CD14-positive monocyte (primary cell): ENCODE measurements around the gene CSMD2. TPM values are rescaled to one million over a fixed set of nuclear protein-coding genes. Genes with fewer than 3 reads are reported as not detected.

Experiments
- DNase-seq, 3 donors: peaks; one replicate each; pipeline ENCODE4 v3.0.0-alpha.2; 2011 to 2022
- H2AFZ ChIP-seq: 2 replicates; pipeline ENCODE4 v1.6.0; 2012; ENCODE audit warnings: mild to moderate bottlenecking, low read depth, low read length, inconsistent platforms; ENCODE audit not compliant: insufficient read depth, poor library complexity, severe bottlenecking
- H3K27ac ChIP-seq, 2 donors: 1 replicate in 1 of 2; 2 replicates in 1 of 2; pipeline ENCODE4 v1.5.1; 2012 to 2013; ENCODE audit warnings: low read length in 2 of 2, control low read depth in 1 of 2, inconsistent platforms in 1 of 2, low read depth in 1 of 2, mild to moderate bottlenecking in 1 of 2
- H3K27me3 ChIP-seq, 2 donors: one replicate each; pipeline versions ENCODE4 v1.6.0 to v1.6.1; 2011 to 2013; ENCODE audit warnings: low read length in 2 of 2; ENCODE audit not compliant: control insufficient read depth in 2 of 2, insufficient read depth in 2 of 2
- H3K36me3 ChIP-seq, 2 donors: replicated peaks in 1 of 2; 1 replicate in 1 of 2; 2 replicates in 1 of 2; pipeline versions ENCODE4 v1.5.1 to v1.6.1; 2012 to 2013; ENCODE audit warnings: low read length in 2 of 2, control low read depth in 1 of 2, inconsistent platforms in 1 of 2, mild to moderate bottlenecking in 1 of 2; ENCODE audit not compliant: insufficient read depth in 2 of 2, control insufficient read depth in 1 of 2
- H3K4me1 ChIP-seq, 2 donors: 1 replicate in 1 of 2; 2 replicates in 1 of 2; pipeline versions ENCODE4 v1.5.1 to v1.6.1; 2012 to 2013; ENCODE audit warnings: low read length in 2 of 2, control low read depth in 1 of 2, inconsistent platforms in 1 of 2, mild to moderate bottlenecking in 1 of 2, moderate library complexity in 1 of 2; ENCODE audit not compliant: insufficient read depth in 2 of 2, control insufficient read depth in 1 of 2
- H3K4me2 ChIP-seq: replicated peaks from 2 replicates; pipeline ENCODE3; 2012; ENCODE audit warnings: low read length, moderate library complexity, mild to moderate bottlenecking; ENCODE audit not compliant: poor library complexity, severe bottlenecking; ENCODE audit errors: extremely low read depth
- H3K4me3 ChIP-seq, 3 experiments: fragments of 200-600 bp in 1 of 3; sonication (generic) in 1 of 3; replicated peaks in 1 of 3; 1 replicate in 2 of 3; 2 replicates in 1 of 3; pipeline ENCODE4 v1.5.1; 2011 to 2013; ENCODE audit warnings: low read length in 3 of 3, mild to moderate bottlenecking in 3 of 3, control low read depth in 2 of 3, low read depth in 2 of 3, inconsistent platforms in 1 of 3, moderate library complexity in 1 of 3
- H3K79me2 ChIP-seq: 2 replicates; pipeline ENCODE4 v1.6.0; 2012; ENCODE audit warnings: mild to moderate bottlenecking, control low read depth, inconsistent platforms, low read length, moderate library complexity; ENCODE audit not compliant: insufficient read depth
- H3K9ac ChIP-seq: 2 replicates; pipeline ENCODE4 v1.6.0; 2017; ENCODE audit warnings: low read length, mild to moderate bottlenecking; ENCODE audit not compliant: insufficient read depth, poor library complexity, severe bottlenecking
- H3K9me3 ChIP-seq, 2 donors: replicated peaks in 1 of 2; 1 replicate in 1 of 2; 2 replicates in 1 of 2; pipeline versions ENCODE4 v1.5.1 to v1.6.1; 2012 to 2013; ENCODE audit warnings: low read length in 2 of 2, control low read depth in 1 of 2; ENCODE audit not compliant: control insufficient read depth in 1 of 2, insufficient read depth in 1 of 2
- H4K20me1 ChIP-seq: 2 replicates; pipeline ENCODE4 v1.6.0; 2012; ENCODE audit warnings: mild to moderate bottlenecking, low read length, control low read depth, moderate library complexity; ENCODE audit not compliant: insufficient read depth
- H3K27ac Mint-ChIP-seq, 7 donors: one replicate each; pipeline ENCODE4 v1.8.0; 2020; ENCODE audit warnings: mild to moderate bottlenecking in 7 of 7, mixed read lengths in 7 of 7, moderate library complexity in 6 of 7, inconsistent platforms in 2 of 7
- H3K27me3 Mint-ChIP-seq, 3 donors: one replicate each; pipeline ENCODE4 v1.8.0; 2021 to 2022; ENCODE audit warnings: low read depth in 3 of 3, mild to moderate bottlenecking in 3 of 3, mixed read lengths in 3 of 3, moderate library complexity in 3 of 3, inconsistent platforms in 1 of 3
- H3K36me3 Mint-ChIP-seq, 2 donors: one replicate each; pipeline ENCODE4 v1.8.0; 2020; ENCODE audit warnings: mixed read lengths in 2 of 2, inconsistent platforms in 1 of 2, mild to moderate bottlenecking in 1 of 2
- H3K4me1 Mint-ChIP-seq: one replicate; pipeline ENCODE4 v1.8.0; 2020; ENCODE audit warnings: mild to moderate bottlenecking, mixed read lengths
- H3K4me3 Mint-ChIP-seq, 2 donors: one replicate each; pipeline ENCODE4 v1.8.0; 2020; ENCODE audit warnings: mild to moderate bottlenecking in 2 of 2, mixed read lengths in 2 of 2, moderate library complexity in 1 of 2
- H3K9me3 Mint-ChIP-seq, 7 donors: one replicate each; pipeline ENCODE4 v1.8.0; 2020 to 2022; ENCODE audit warnings: mixed read lengths in 7 of 7, mild to moderate bottlenecking in 6 of 7, moderate library complexity in 6 of 7, inconsistent platforms in 2 of 7
- CTCF ChIP-seq: fragments of 200-600 bp; IDR thresholded peaks from one replicate; pipeline ENCODE4 v1.8.0; 2022; ENCODE audit warnings: antibody characterized with exemption, mild to moderate bottlenecking
- WGBS: methylation state at CpG from one replicate; pipeline ENCODE4 v1.1.5; 2013; ENCODE audit warnings: missing lambda C conversion rate; ENCODE audit not compliant: insufficient coverage; 5-methylcytosine and 5-hydroxymethylcytosine counted together
- intact Hi-C, 2 donors: fragments of 100-400 bp; cut with micrococcal nuclease; formaldehyde crosslinking; loops; one replicate each; pipeline versions ENCODE4 v1.15.0 to v1.15.1; 2023
- polyA plus RNA-seq, 3 donors: library from polyadenylated mRNA; depleted of rRNA in 1 of 3; unstranded in 2 of 3; stranded (reverse) in 1 of 3; fragments of 300-500 nt in 2 of 3; fragments of >200 nt in 1 of 3; fragmentation: Illumina TruSeq in 2 of 3; gene quantifications; 1 replicate in 2 of 3; 2 replicates in 1 of 3; pipeline ENCODE4 v1.2.3, GENCODE V29; 2012 to 2021

The CSMD2 gene
- polyA plus RNA-seq, 3 donors, result 0.04 TPM; not detected in 2

- peaks cover 11 to 16% of the 10 kb centered on the region in 2 donors for H3K9me3 ChIP-seq
- 89% methylated on average over 7 of the region's 10 CpGs for WGBS
- H3K36me3 Mint-ChIP-seq, result no peaks in the 10 kb centered on the region
- no peak for TF ChIP-seq CTCF
- H3K36me3 ChIP-seq, result no peaks in the 10 kb centered on the region
- no peak for DNase-seq
- H3K27ac Mint-ChIP-seq, result no peak overlapping the region
- H3K4me3 Mint-ChIP-seq, result no peak overlapping the region
- intact Hi-C loops, result no loop called here
- H3K9ac ChIP-seq, result no peak overlapping the region
- no peaks in the 10 kb centered on the region for H3K4me1 ChIP-seq
- H3K4me3 ChIP-seq, result no peak overlapping the region
- H3K4me1 Mint-ChIP-seq, result no peaks in the 10 kb centered on the region
- H3K9me3 Mint-ChIP-seq, result peaks cover 2 to 48% (median 10%) of the 10 kb centered on the region in 7 donors
- no peak overlapping the region for H3K4me2 ChIP-seq
- H3K27ac ChIP-seq, result no peak overlapping the region
- H3K27me3 Mint-ChIP-seq, result peaks cover 1 to 9% (median 2%) of the 10 kb centered on the region in 3 donors
- H3K27me3 ChIP-seq, result no peaks in the 10 kb centered on the region
- H4K20me1 ChIP-seq, result no peaks in the 10 kb centered on the region
- no peak overlapping the region for H2AFZ ChIP-seq
- no peaks in the 10 kb centered on the region for H3K79me2 ChIP-seq
These were observed 339.5 kb downstream of the CSMD2 start for GRCh38 chr1:33825506-33825905.

- H3K4me3 Mint-ChIP-seq, result no peak overlapping the region
These were observed 340.1 kb downstream of the CSMD2 start for GRCh38 chr1:33824971-33825370.

More at GRCh38 chr1:33824971-33825370, 340.1 kb downstream of the CSMD2 start:
- Histone ChIP-seq H3K9me3 (peaks cover 11 to 15% of the 10 kb centered on the region in 2 donors), H3K79me2 (no peaks in the 10 kb centered on the region), H3K27ac (no peak overlapping the region), H3K36me3 (no peaks in the 10 kb centered on the region), H3K9ac (no peak overlapping the region), H4K20me1 (no peaks in the 10 kb centered on the region), H2AFZ (no peak overlapping the region), H3K4me1 (no peaks in the 10 kb centered on the region), H3K27me3 (no peaks in the 10 kb centered on the region), H3K4me3 (no peak overlapping the region), H3K4me2 (no peak overlapping the region)
- DNase-seq, result no peak
- WGBS, result 60% methylated on average over 1 of the region's 1 CpG
- intact Hi-C loops, result no loop called here
- no peaks in the 10 kb centered on the region for H3K4me1 Mint-ChIP-seq
- TF ChIP-seq CTCF, result no peak
- no peak overlapping the region for H3K27ac Mint-ChIP-seq
- peaks cover 1 to 9% (median 2%) of the 10 kb centered on the region in 3 donors for H3K27me3 Mint-ChIP-seq
- no peaks in the 10 kb centered on the region for H3K36me3 Mint-ChIP-seq
- H3K9me3 Mint-ChIP-seq, result peaks cover 2 to 48% (median 10%) of the 10 kb centered on the region in 7 donors
